GM18505 (cell line): ENCODE data around the gene KIAA0408.

Experiments
- ATAC-seq: cut with Tn5 transposase; IDR thresholded peaks from one replicate; pipeline ENCODE4 v1.9.1; 2021; ENCODE audit not compliant: unreplicated experiment
- POLR2A ChIP-seq: IDR thresholded peaks from 4 replicates; pipeline ENCODE4 v1.6.1; 2011; ENCODE audit warnings: borderline replicate concordance; ENCODE audit not compliant: insufficient read depth, insufficient read length; ENCODE audit errors: extremely low read depth

KIAA0408 gene

DNA sequence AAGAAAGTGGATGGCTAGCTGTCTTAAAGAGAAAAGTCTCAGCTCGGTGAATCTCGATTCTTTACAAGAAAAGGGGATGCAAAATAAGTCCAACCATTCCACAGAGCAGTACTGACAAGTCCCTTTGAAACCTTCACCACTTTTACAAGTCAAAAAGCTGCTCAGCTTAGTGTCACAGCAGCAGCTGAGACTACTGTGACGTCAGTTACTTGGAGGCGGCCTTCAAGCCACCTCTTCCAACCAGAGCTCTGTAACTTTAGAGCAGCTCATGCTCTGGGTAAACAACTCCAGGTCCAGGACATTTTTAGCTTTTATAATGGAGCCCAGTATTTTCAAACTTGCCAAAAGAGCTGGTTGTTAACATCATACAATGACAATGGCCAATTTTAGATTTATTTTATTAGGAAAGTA lies at the start of gene KIAA0408:
KIAA0408 (minus strand) TSS at position 159 of the 411 bp plus-strand sequence. CDS start 5,408 bp downstream, outside the sequence.
- TF ChIP-seq POLR2A, result no peak
- no peak for ATAC-seq

DNA sequence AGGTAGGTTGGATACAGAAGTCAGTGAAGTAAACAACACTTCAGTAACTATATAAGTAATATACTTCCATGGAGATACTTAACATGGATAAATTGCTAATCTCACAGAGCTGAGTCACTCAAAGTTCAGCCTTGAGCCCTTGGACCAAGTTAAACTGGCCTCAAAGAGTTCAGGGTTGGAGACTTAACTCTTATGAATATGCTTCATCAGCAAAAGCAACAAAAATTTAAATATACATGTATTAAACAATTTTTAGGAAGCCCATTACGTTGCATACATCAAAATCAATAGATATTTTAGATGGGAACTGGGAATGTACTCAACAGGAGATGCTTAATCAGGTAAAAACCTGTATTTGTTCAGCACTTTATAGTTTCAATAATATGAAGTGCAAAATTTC lies 47.7 kb upstream of the KIAA0408 start:
- no peak for ATAC-seq
- TF ChIP-seq POLR2A, result no peak

DNA sequence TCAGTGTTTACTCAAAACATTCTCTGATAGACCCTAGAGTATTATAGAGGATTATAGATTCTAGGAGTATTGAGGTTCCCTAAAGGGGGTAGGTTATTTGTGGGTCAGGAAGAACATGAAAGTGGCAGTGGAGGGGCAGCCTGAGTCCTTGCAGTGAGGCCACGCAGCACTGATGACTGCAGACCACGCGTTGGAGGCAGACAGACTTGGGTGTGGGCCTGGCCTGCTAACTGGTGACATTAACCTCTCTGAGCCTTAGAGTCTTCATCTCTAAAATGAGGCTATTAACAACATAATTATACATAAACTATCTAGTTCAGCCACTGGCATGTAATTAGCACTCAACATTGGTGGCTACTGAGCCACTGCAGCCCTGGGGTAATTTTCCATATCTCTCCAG lies 43.8 kb upstream of the KIAA0408 start:
- no peak for TF ChIP-seq POLR2A
- no peak for ATAC-seq

DNA sequence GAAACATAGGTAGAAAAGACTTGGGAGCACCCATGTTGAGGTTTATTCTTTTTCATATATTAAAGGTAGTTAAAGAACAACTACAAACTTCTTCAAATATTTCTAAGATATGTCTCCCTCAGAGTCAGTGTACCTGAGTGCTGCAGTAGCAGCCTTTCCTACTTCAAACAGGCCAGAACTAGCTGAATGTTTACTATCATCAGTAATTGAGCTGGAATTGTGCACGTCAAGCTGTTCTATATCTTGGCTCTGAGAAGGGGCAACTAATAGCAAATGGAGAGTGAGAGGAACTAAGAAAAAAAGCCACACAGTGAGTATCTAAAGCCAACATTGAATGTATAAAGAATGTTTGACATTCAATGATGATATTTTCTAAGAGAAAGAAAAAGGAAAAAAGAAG lies 38.2 kb upstream of the KIAA0408 start:
- ATAC-seq, result no peak
- TF ChIP-seq POLR2A, result no peak

DNA sequence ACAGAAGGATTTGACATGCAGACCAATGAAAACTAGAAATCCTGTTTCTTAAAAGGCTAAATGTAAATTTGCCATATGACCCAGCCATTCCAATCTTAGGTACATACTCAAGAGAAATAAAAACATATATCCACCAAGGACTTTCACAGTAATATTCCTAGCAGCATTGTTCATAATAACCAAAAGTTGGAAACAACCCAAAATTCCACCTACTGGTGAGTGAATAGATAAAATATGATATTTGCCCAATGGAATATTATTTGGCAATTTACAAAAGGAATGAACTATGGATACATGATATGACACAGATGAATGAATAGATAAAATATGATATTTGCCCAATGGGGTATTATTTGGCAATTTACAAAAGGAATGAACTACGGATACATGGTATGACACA lies 37.3 kb upstream of the KIAA0408 start:
- no peak for ATAC-seq
- TF ChIP-seq POLR2A, result no peak

DNA sequence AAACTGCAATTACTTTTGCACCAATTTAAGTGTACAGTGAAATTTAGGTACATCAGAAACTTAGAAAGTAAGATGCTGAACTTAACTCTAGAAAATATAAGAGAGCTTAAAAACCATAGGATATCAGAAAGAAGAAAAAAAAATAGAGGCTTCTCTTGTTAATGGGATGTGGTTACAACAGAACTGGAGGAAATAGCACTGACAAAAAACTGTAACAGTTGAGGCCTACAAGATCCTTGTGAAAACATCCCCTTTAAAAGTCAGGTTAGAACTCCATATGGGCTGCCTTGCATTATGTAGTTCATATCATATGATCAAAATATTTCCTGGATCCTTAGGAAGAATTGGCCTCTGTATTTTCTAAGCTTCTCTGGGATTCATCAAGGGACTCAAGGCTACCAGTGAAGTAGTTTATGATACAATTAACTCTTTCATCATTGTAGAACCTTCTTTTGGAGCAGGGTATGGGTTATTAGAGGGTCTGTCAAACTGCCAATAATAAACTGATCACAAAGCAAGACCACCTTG lies 35.1 kb upstream of the KIAA0408 start:
- no peak for ATAC-seq
- TF ChIP-seq POLR2A, result no peak

DNA sequence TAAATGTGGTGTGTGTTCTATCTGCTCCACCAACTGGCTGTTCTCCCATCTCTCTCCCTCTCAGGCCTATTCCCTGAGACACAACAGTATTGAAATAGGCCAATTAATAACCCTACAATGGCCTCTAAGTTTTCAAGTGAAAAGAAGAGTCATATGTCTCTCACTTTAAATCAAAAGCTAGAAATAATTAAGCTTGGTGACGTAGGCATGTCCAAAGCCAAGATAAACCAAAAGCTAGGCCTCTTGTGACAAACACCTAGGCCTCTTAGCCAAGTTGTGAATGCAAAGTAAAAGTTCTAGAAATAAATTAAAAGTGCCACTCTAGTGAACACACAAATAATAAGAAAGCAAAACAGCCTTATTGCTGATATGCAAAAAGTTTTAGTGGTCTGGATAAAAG lies 30.1 kb upstream of the KIAA0408 start:
- no peak for TF ChIP-seq POLR2A
- no peak for ATAC-seq

DNA sequence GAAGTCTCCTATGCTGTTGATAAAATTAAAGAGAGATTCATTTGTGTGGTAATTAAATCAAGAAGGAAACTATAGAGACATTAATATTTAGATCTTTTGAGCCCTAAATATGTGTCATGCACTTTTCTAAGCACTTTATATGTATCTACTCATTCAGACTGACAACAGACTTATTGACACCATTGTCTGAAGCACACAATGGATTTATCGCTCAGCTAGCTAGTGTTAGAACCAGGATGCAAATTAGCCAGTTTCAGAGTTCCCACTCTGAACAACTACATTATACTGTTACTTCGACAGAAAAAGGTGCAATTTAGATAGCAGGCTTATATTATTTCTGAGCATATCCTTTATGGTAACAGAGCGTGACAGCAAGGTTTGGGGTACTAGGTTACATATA lies 27.7 kb upstream of the KIAA0408 start:
- no peak for TF ChIP-seq POLR2A

DNA sequence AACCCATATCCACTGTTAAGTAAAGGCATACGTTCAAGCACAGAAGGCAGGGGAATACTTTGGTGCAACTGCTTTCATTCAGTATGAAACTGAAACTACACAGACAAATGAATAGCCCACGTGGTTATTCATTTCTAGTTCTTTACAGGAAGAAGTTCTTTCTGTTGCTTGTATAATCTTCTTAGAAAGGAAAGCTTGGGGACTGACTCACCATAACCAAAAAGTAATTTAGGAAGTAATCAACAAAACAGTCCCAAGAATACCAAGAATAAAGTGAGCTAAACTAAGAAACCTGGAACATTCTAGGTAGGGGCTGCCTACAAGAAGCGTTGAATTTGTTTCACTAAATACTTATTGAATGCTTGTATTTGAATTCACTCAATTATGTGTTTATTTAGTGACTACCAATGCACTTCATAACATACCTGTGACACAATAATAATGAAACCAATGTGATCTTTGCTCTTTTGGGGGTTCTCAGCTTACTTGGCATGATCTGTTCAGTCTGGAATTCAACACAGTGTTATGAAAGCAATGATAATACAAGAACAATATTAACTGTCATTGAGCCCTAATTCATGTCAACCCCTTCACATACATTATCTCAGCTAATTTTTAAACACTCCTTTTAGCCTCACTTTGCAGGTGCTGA lies 25.1 kb upstream of the KIAA0408 start:
- TF ChIP-seq POLR2A, result no peak
- ATAC-seq, result peak; percentile 99

More for the DNA sequence above, 27.7 kb upstream of the KIAA0408 start:
- no peak for ATAC-seq

DNA sequence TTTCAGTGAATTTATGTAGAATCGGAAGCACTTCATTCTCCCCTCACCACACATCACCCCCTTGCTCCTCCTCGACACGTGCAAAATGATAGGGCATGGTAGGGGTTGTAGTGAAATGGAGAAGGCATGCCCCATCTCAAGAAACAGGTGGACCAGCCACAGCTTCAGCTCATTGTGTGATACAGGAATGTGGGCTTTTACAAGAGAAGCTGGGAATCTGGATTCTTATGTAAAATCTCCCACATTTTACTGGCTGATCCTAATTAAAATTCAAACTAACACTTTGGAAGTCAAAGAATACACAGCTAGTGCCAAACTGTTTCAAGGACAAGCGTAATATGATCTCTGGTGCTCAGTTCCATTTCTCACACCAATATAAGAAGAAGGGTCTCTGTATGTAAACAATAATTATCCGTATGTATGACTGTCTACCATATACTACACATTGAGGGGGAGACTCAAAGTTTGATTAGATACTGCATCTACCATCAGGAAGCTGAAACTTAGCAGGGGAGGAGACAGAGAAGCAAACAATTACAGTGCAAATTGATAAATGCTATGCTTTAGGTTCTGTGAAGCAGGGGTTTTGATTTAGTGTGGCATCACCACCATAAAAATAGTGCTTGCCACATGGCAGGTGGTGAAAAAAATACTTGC lies 24.3 kb upstream of the KIAA0408 start:
- peak; percentile 22 for ATAC-seq
- TF ChIP-seq POLR2A, result no peak

DNA sequence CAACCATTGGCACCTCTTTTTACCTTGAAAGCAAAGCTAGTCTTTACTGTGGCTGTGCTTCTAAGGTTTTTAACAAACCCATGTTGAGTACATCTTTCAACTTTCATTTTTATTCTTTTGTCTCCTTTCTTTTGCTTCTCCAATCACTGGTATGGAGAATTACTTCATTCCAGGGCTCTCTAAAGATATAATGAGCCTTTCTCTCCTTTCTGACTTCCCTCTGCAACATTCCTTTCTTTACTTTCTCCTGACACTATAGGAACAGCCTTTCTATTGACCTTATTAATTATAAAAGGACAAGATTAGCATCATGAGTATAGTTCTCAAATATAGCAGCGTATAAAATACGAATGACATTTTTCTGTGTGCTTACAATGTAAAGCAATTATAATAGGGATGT lies 23.1 kb upstream of the KIAA0408 start:
- TF ChIP-seq POLR2A, result no peak
- ATAC-seq, result no peak

DNA sequence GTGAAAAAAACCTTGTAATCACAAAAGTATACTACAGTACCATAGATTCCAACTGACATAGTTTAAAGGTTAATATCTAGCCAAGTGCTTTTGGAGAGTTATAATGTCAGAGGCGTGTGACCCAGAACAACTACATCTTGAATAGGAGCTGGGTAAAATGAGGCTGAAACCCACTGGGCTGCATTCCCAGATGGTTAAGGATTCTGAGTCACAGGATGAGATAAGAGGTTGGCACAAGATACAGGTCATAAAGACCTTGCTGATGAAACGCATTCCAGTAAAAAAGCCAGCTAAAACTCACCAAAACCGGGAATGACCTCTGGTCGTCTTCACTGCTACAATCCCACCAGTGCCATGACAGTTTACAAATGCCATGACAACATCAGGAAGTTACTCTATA lies 22.4 kb upstream of the KIAA0408 start:
- ATAC-seq, result no peak
- TF ChIP-seq POLR2A, result no peak

DNA sequence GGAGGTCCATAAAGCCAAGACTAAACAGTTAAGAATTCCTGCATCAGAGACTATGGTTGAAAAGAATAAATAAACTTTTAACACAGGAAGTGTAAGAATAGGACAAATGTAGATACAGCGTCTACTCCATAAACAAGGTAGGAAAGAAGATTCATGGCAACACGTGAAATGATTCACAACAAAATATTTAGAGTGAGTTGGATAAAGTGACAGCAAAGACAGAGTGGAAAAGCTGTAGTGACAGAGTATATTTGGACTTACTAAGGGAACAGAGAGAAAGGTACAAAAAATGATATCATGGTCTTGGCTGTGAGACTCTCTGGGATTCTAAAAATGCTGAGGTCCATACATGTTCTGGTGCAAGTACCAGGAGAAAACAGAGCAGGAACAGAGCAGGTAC lies 21.9 kb upstream of the KIAA0408 start:
- TF ChIP-seq POLR2A, result no peak
- no peak for ATAC-seq

DNA sequence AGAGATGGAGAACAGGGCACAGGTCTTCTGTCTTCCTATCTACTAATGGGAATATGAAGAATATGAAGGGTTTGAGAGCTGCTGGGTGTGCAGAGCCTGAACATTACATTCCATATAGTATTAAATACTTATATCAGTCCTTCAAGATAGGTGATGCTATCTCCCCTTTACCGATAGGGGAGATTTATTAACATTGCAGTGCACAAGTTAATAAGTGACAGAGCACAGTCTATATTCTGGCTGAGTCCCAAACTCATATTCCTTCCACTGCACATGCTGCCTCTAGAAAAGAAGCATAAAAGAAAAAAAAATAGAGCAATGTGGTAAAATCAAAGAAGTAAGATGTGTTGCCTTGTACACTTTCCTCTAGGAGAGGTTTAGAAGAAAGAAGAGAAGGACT lies 18.5 kb upstream of the KIAA0408 start:
- ATAC-seq, result no peak
- TF ChIP-seq POLR2A, result no peak
